Gastrocnemius medialis (tissue), 4 donors: ENCODE results near the gene DMD. TPM values are rescaled to one million over a fixed set of nuclear protein-coding genes. Genes with fewer than 3 reads are reported as not detected.

Experiments
- ATAC-seq, 2 donors: fragments of 150-250 bp; one replicate each; pipeline ENCODE4 v1.9.1; 2016
- DNase-seq, 2 donors: peaks; one replicate each; pipeline ENCODE4 v3.0.0-alpha.2; 2019
- H3K27ac ChIP-seq, 4 donors: fragments of 200-600 bp; sonication (generic); 1 replicate in 1 of 4; 2 replicates in 3 of 4; pipeline ENCODE4 v1.5.1; 2016 to 2018; ENCODE audit warnings: mild to moderate bottlenecking in 2 of 4, moderate library complexity in 1 of 4
- H3K27me3 ChIP-seq, 3 donors: fragments of 200-600 bp; sonication (generic) in 2 of 3; 1 replicate in 1 of 3; 2 replicates in 2 of 3; pipeline versions ENCODE4 v1.5.1 to v1.6.0; 2016 to 2019; ENCODE audit warnings: mild to moderate bottlenecking in 1 of 3, moderate library complexity in 1 of 3
- H3K36me3 ChIP-seq, 2 donors: fragments of 200-600 bp; sonication (generic) in 1 of 2; one replicate each; pipeline ENCODE4 v1.5.1; 2017 to 2018
- H3K4me1 ChIP-seq, 2 donors: fragments of 200-600 bp; sonication (generic) in 1 of 2; one replicate each; pipeline ENCODE4 v1.5.1; 2016 to 2017; ENCODE audit warnings: mild to moderate bottlenecking in 2 of 2
- H3K4me3 ChIP-seq, 4 donors: fragments of 200-600 bp; sonication (generic) in 3 of 4; 1 replicate in 1 of 4; 2 replicates in 3 of 4; pipeline ENCODE4 v1.5.1; 2016 to 2019; ENCODE audit warnings: mild to moderate bottlenecking in 2 of 4
- H3K9me3 ChIP-seq, 3 donors: fragments of 200-600 bp; sonication (generic) in 2 of 3; 1 replicate in 1 of 3; 2 replicates in 2 of 3; pipeline ENCODE4 v1.5.1; 2016 to 2019
- CTCF ChIP-seq, 5 experiments: fragments of 450-650 bp in 3 of 5; fragments of 200-600 bp in 2 of 5; sonication (generic) in 2 of 5; IDR thresholded peaks in 4 of 5; conservative IDR thresholded peaks in 1 of 5; 1 replicate in 4 of 5; 2 replicates in 1 of 5; pipeline ENCODE4 v1.5.1; 2016 to 2019; ENCODE audit warnings: antibody characterized with exemption in 5 of 5, mild to moderate bottlenecking in 3 of 5, moderate library complexity in 3 of 5
- POLR2A ChIP-seq, 2 donors: fragments of 450-650 bp; IDR thresholded peaks; one replicate each; pipeline ENCODE4 v1.6.1; 2017; ENCODE audit warnings: antibody characterized with exemption in 2 of 2, mild to moderate bottlenecking in 2 of 2, moderate library complexity in 2 of 2
- in situ Hi-C, 4 donors: fragments of 200-750 bp; cut with MboI; loops; one replicate each; pipeline versions ENCODE4 v1.15.0 to v1.8.0; 2017; ENCODE audit warnings: low sequenced_read_pairs in 4 of 4
- intact Hi-C: fragments of 100-400 bp; cut with DNase I; formaldehyde crosslinking; loops from one replicate; pipeline ENCODE4 v1.15.1; 2023; ENCODE audit warnings: low total_unique reads
- total RNA-seq, 4 donors: library from RNA; depleted of rRNA; stranded (reverse); fragments of >200 nt; gene quantifications; one replicate each; pipeline versions ENCODE4 v1.1.0 to v1.2.3, GENCODE V29; 2016

Gene DMD
- total RNA-seq, 4 donors from 2014 or later, result 53.5 to 201 (median 98.9) TPM

DNA sequence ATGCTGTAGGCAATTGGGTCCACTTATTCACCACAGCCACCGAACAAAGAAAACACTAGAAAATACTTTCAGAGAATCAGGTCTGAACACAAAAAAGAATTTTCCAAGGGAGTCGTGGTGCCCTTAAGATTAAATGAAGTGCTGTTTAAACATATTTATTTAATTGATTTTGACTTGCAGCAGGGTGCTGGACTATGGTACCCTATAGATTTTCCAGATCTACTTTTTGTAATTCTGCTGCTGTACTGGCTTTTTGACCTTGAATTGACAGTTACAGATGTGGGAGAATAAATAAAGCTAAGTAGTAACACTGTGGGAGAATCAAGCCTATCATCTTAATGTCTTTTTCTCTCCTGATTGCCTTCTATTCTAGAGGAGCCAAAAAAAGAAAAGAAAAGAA is 1404.2 kb downstream of the DMD start:
- Histone ChIP-seq H3K36me3 (no peaks in the 10 kb centered on the region), H3K9me3 (no peaks in the 10 kb centered on the region), H3K27ac (no peak overlapping the region), H3K27me3 (no peaks in the 10 kb centered on the region), H3K4me1 (no peaks in the 10 kb centered on the region), H3K4me3 (no peak overlapping the region)
- intact Hi-C loops, result no loop called here
- DNase-seq, result no peak
- in situ Hi-C loops, result no loop called here
- TF ChIP-seq POLR2A (IDR thresholded peaks at IDR 0.05) (no peak), CTCF (IDR thresholded peaks at IDR 0.05 in 4 of 5, conservative IDR thresholded peaks at IDR 0.05 in 1 of 5) (no peak)
- no peak for ATAC-seq

GRCh38 chrX:31805781-31806180 is 1405.6 kb downstream of the DMD start:
- Histone ChIP-seq H3K27ac (no peak overlapping the region), H3K9me3 (no peaks in the 10 kb centered on the region), H3K36me3 (no peaks in the 10 kb centered on the region), H3K4me3 (no peak overlapping the region), H3K4me1 (no peaks in the 10 kb centered on the region), H3K27me3 (no peaks in the 10 kb centered on the region)
- in situ Hi-C loops (no loop called here), intact Hi-C loops (no loop called here)
- DNase-seq (no peak), ATAC-seq (no peak)
- TF ChIP-seq CTCF (IDR thresholded peaks at IDR 0.05 in 4 of 5, conservative IDR thresholded peaks at IDR 0.05 in 1 of 5) (no peak), POLR2A (IDR thresholded peaks at IDR 0.05) (no peak)

DNA sequence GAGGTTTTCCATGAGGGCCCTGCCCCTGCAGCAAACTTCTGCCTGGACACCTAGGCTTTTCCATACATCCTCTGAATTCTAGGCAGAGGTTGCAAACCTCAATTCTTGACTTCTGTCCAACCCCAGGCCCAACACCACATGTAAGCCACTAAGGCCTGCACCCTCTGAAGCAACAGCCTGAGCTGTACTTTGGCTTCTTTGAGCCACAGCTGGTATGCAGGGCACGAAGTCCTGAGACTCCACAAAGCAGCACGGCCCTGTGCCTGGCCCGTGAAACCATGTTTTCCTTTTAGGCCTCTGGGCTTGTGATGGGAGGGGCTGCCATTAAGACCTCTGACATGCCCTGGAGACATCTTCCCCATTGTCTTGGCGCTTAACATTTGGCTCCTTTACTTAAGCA is 1411.1 kb downstream of the DMD start:
- DNase-seq (no peak), ATAC-seq (no peak)
- in situ Hi-C loops (no loop called here), intact Hi-C loops (no loop called here)
- Histone ChIP-seq H3K9me3 (no peaks in the 10 kb centered on the region), H3K4me3 (no peak overlapping the region), H3K4me1 (no peaks in the 10 kb centered on the region), H3K27ac (no peak overlapping the region), H3K36me3 (no peaks in the 10 kb centered on the region), H3K27me3 (no peaks in the 10 kb centered on the region)
- TF ChIP-seq CTCF (IDR thresholded peaks at IDR 0.05 in 4 of 5, conservative IDR thresholded peaks at IDR 0.05 in 1 of 5) (no peak), POLR2A (IDR thresholded peaks at IDR 0.05) (no peak)

GRCh38 chrX:31796624-31797023 is 1414.7 kb downstream of the DMD start:
- ATAC-seq (no peak), DNase-seq (no peak)
- Histone ChIP-seq H3K27me3 (no peaks in the 10 kb centered on the region), H3K9me3 (no peaks in the 10 kb centered on the region), H3K27ac (no peak overlapping the region), H3K4me3 (no peak overlapping the region), H3K36me3 (no peaks in the 10 kb centered on the region), H3K4me1 (no peaks in the 10 kb centered on the region)
- in situ Hi-C loops, result no loop called here
- intact Hi-C loops, result no loop called here
- TF ChIP-seq POLR2A (IDR thresholded peaks at IDR 0.05), result no peak
- TF ChIP-seq CTCF (IDR thresholded peaks at IDR 0.05 in 4 of 5, conservative IDR thresholded peaks at IDR 0.05 in 1 of 5), result no peak

GRCh38 chrX:31747411-31747810 is 1463.9 kb downstream of the DMD start:
- Histone ChIP-seq H3K27me3 (no peaks in the 10 kb centered on the region), H3K9me3 (peaks cover 0 to 4% (median 0%) of the 10 kb centered on the region in 3 donors), H3K36me3 (no peaks in the 10 kb centered on the region), H3K4me1 (no peaks in the 10 kb centered on the region), H3K4me3 (no peak overlapping the region), H3K27ac (no peak overlapping the region)
- intact Hi-C loops, result no loop called here
- TF ChIP-seq CTCF (IDR thresholded peaks at IDR 0.05 in 4 of 5, conservative IDR thresholded peaks at IDR 0.05 in 1 of 5) (no peak), POLR2A (IDR thresholded peaks at IDR 0.05) (no peak)
- no peak for ATAC-seq
- in situ Hi-C loops, result no loop called here
- DNase-seq, result no peak
